Skeletal muscle cell (primary cell): ENCODE results near the gene SHB.

Source experiments
- DNase-seq: peaks from one replicate; pipeline ENCODE4 v3.0.0-alpha.2; 2010; ENCODE audit warnings: low read depth
- H3K4me3 ChIP-seq: 2 replicates; pipeline ENCODE4 v1.5.1; 2011; ENCODE audit warnings: low read depth, mild to moderate bottlenecking, control low read depth, low read length, moderate library complexity

SHB gene

GRCh38 chr9:38089387-38090165 lies 20.5 kb upstream of the SHB start:
- no peak for DNase-seq
- H3K4me3 ChIP-seq, result no peak overlapping the region

GRCh38 chr9:38088006-38088925 lies 19.2 kb upstream of the SHB start:
- DNase-seq, result no peak
- no peak overlapping the region for H3K4me3 ChIP-seq

GRCh38 chr9:38086496-38086895 lies 17.5 kb upstream of the SHB start:
- no peak for DNase-seq
- H3K4me3 ChIP-seq, result no peak overlapping the region

GRCh38 chr9:38085308-38085707 lies 16.3 kb upstream of the SHB start:
- no peak overlapping the region for H3K4me3 ChIP-seq
- no peak for DNase-seq

GRCh38 chr9:38084556-38084880 lies 15.5 kb upstream of the SHB start:
- no peak for DNase-seq
- no peak overlapping the region for H3K4me3 ChIP-seq

- DNase-seq, result no peak
- no peak overlapping the region for H3K4me3 ChIP-seq
Observed at GRCh38 chr9:38083858-38084555, 15.0 kb upstream of the SHB start.

- H3K4me3 ChIP-seq, result no peak overlapping the region
- DNase-seq, result no peak
Observed at GRCh38 chr9:38082446-38083287, 13.6 kb upstream of the SHB start.

- DNase-seq, result no peak
- H3K4me3 ChIP-seq, result no peak overlapping the region
Observed at GRCh38 chr9:38081356-38082108, 12.5 kb upstream of the SHB start.

- no peak overlapping the region for H3K4me3 ChIP-seq
- DNase-seq, result peak; percentile 25
Observed at GRCh38 chr9:38079461-38080031, 10.5 kb upstream of the SHB start.

- no peak overlapping the region for H3K4me3 ChIP-seq
- no peak for DNase-seq
Observed at GRCh38 chr9:38075272-38075671, 6.2 kb upstream of the SHB start.

GRCh38 chr9:38074441-38074961 lies 5.5 kb upstream of the SHB start:
- no peak for DNase-seq

GRCh38 chr9:38073882-38074281 lies 4.9 kb upstream of the SHB start:
- no peak overlapping the region for H3K4me3 ChIP-seq
- no peak for DNase-seq

More at GRCh38 chr9:38074441-38074961, 5.5 kb upstream of the SHB start:
- H3K4me3 ChIP-seq, result no peak overlapping the region

- H3K4me3 ChIP-seq, result no peak overlapping the region
- DNase-seq, result no peak
Observed at GRCh38 chr9:38071470-38072134, 2.6 kb upstream of the SHB start.

GRCh38 chr9:38067859-38068681 lies 957 bp downstream of the SHB start:
- peak overlapping the region; percentile 77 for H3K4me3 ChIP-seq
- DNase-seq, result no peak

GRCh38 chr9:38066914-38067858 lies 1.8 kb downstream of the SHB start:
- no peak for DNase-seq
- peak overlapping the region; percentile 77 for H3K4me3 ChIP-seq
